Upper lobe of left lung (tissue), 4 donors: ENCODE data around the gene ZNF407.

Experiments
- CTCF ChIP-seq, 6 experiments: fragments of 450-650 bp in 4 of 6; fragments of 200-600 bp in 2 of 6; sonication (generic) in 2 of 6; IDR thresholded peaks; one replicate each; pipeline ENCODE4 v1.5.1; 2016 to 2019; ENCODE audit warnings: antibody characterized with exemption in 6 of 6
- EP300 ChIP-seq, 4 donors: sonication (generic); formaldehyde crosslinking; IDR thresholded peaks; one replicate each; pipeline ENCODE4 v1.5.1; 2017; ENCODE audit warnings: antibody characterized with exemption in 4 of 4, control low read depth in 2 of 4

DNA sequence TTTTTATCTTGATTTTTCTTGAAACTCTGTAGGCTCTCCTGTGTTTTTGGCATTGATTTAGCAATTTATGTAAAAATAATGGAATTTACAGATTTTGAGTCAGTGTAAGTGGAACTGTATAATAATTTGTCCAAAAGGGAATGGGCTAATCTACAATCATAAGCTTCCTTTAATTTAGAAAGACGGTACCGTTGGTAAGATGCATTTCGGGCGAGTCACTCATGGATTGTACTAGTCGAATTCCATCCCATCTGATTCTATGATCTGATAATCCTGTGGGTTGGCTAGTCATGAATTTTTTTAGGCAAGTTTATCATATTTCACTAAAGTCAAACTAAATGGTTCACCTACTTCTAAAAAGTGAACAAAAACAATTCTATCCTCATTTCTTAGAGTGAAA, 133.4 kb downstream of the ZNF407 start:
- TF ChIP-seq EP300 (IDR thresholded peaks at IDR 0.05), result no peak
- no peak for TF ChIP-seq CTCF (IDR thresholded peaks at IDR 0.05)
